Measurements from ENCODE around the gene HRH4.

DNA sequence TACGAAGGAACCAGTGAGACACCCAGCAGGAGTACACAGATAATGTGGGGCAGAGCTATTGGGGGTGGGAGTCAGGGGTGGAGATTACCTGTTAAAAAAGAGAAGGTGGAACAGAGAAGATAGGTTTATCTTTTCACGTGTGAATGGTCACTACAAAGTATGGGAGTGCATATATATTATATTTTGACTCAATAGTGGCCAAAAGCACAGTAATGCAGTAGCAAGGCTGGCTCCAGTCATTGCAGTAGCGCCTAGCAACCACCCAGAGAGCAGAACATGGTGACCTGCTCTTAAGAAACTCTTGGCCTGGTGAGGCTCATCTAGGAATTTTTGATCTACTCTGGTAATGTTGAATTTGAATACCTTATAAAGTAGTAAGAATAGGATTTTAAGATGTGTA lies 33.0 kb upstream of the HRH4 start:
- TF ChIP-seq CTCF (IDR thresholded peaks at IDR 0.05 in 8 of 11, conservative IDR thresholded peaks at IDR 0.05 in 3 of 11) (no peak), POLR2A (IDR thresholded peaks at IDR 0.05) (no peak), POLR2AphosphoS5 (IDR thresholded peaks at IDR 0.05) (no peak)
